Inflammatory macrophage treated with lipopolysaccharide for 1 hour (primary cell): ENCODE measurements around the gene PNMA8B.

ENCODE experiments used
- DNase-seq, 2 donors: peaks; one replicate each; pipeline ENCODE4 v3.0.0-alpha.2; 2020 to 2022

Gene PNMA8B

DNA sequence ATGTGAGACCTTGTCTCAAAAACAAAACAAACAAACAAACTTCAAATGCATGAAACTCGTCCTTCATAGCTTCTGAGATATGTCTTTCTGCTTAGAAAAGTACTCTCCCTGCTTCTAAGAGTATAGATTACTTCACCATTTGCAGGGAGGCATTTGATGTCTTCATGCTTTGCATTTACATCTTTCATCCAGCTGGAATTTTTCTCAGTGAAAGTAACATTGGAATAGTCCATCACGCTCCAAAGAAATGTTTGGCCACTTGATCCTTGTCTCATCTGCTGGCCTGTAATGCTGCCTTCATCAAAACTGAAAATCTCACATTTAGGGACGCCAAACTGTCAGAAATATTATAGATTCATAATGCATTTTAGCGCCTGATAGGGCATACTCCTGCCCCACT, 43.5 kb downstream of the PNMA8B start:
- no peak for DNase-seq

DNA sequence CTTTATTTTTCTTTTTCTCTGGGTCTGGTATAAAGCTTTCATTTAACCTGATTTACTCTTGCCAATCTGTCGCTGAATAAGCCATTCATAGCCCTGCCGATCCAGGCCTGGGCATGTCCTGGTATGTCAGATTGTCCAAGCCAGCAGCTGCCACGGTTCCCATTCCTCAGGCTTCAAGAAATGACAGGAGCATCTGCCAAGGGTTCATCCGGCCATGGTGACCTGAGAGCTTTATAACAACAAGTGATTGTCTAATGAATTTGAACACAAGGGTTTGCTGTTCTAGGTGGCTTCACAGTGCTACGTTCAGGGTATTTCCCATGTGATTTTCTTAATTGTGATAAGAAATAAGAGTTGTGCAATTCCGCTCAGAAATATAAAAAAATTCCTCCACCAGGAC, 44.3 kb downstream of the PNMA8B start:
- DNase-seq = no peak

DNA sequence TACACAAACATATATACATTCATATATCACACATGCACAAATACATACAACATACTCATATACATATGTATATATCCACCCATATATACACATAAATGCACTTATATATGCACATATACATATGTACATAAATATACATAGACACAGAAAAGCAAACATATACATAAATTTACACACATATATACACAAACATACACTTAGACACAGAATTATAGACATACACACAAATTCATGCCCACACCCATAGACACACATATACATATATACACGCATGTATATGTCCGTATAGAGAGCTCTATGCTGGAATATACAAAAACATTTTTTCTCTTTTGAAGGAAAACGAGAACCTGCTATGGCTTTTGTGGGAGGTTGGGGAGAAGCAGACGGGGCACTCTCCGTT, 44.9 kb downstream of the PNMA8B start:
- no peak for DNase-seq

DNA sequence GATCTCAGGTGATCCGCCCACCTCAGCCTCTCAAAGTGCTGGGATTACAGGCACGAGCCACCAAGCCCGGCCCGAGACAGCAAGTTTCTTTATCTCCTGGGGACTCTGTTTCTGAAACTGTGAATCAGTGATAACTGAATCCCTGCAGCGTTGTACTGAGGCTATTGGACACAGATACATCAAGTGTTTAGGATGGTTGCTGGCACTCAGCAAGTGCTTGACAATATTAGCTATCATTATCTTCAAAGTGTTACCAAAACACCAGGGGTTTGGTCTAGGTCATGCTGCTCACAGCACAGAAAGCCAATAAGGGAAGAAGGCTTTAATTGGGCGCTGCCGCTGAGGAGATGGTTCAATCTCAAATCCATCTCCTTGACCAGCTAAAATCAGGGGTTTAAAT, 46.4 kb downstream of the PNMA8B start:
- DNase-seq = no peak

DNA sequence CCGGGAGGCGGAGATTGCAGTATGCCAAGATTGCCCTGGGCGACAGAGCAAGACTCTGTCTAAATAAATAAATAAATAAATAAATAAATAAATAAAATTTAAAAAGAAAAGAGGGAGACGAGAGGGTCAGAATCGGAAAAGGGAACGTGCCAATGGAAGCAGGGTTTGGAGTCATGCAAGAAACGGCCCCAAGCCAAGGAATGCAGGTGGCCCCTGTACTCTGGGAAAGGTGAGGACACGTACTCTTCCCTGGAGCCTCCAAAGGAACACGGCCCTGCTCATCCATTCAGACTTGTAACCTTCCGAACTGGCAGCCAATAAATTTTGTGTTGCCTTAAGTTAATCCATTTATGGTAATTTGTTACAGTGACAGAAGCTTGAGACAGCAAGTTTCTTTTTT, 47.1 kb downstream of the PNMA8B start:
- DNase-seq = no peak

DNA sequence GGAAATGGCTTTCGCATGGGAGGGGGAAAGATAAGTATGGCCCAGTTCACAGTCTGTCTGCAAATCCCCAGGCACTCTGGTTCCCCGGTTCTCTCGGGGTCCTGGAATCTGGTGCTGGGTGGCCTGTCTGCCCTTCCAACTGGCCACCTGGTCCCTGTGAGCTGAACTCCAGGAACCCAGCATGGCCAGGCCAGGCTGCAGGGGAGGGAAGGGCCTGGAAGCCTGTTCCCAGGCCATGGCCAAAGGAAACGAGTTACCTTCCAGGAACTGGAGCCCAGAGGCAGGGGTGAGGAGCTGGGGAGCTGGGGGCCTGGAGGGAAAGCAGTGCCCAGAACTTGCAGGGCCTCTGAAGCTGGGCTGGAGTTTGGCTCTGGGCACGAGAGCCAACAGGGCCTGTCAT, 47.8 kb downstream of the PNMA8B start:
- DNase-seq = no peak

DNA sequence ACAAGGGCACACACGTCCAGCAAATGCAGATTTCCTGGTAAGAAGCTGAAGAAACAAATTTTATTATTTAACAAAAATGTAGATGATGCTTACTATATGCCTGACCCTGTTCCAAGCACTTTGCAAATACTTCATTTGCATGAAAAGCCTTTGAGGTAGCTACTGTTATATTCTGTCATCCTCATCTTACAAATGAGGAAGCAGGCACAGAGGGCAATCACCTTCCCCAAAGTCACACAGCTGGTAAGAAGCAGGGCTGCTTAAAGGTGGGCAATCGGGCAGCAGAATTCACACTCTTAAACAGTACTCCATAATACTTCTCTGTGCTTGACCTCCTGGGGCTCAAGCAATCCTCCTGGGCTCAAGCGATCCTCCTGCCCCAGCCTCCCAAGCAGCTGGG, 48.7 kb downstream of the PNMA8B start:
- no peak for DNase-seq

DNA sequence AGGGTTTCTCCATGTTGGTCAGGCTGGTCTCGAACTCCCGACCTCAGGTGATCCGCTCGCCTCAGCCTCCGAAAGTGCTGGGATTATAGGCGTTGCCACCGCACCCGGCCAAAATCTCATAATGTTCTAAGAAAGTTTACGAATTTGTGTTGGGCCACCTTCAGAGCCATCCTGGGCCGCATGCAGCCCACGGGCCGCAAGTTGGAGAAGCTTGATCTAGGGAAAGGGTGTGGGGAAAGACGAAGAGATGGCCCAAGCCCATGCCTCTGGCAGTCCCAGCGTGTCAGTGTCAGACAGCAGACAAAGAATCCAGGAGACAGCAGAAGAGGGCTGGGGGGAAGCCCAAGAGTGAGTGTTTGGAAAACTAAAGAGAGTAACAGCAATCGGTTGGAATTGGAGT, 49.6 kb downstream of the PNMA8B start:
- no peak for DNase-seq

DNA sequence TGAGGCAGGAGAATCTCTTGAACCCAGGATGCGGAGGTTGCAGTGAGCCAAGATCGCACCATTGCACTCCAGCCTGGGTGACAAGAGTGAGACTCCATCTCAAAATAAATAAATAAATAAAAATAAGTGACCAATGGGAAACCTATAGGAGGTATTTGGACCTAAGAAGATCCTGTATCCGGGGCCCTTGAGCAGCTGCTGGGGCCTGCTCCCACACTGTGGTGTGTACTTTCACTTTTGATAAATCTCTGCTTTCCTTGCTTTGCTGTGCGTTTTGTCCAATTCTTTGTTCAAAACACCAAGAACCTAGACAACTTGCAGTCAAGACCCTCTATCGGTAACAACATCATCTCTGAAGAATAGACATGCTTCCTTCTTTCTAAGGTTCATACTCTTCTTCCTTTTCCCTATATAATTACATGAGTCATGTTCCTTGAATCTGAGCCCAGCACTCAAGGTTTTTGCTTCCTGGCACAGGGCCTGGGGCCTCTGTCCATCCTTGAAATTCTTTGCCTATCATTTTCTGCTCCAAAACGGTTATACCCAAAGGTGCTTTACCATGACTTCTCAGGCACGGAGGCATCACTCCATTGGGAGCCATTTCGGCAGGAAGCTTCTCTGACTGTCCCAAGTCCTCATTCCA, 52.7 kb downstream of the PNMA8B start:
- no peak for DNase-seq

DNA sequence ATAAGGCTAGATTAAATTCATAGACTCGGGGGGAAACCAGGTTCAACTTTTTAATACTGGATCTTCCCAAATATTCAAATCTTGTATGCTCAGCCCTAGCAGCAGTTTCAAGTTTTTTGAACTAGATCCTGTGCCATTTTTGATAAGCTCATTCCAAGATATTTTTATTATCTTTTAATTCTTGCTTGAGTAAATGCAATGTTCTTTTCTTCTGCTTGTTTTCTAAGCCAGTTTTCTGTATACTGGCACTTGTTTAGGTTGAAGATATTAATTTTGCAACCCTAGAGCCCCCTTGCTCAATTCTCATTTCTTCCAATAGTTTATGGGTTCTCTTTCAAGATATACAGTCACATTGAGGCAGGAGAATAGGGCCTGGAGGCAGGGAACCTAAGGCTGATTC, 53.8 kb downstream of the PNMA8B start:
- DNase-seq = no peak
